Measurements from ENCODE around the gene TLR1. TPM values are rescaled to one million over a fixed set of nuclear protein-coding genes. Genes with fewer than 3 reads are reported as not detected.
"Not testable (repeated sequence)": the region's sequence is repeated elsewhere in the genome, so short reads cannot be mapped to it uniquely, and the experiment has no call there.

Gene TLR1
- total RNA-seq, 4 donors from 2014 or later: 2.5 to 11.3 (median 10.3) TPM

DNA sequence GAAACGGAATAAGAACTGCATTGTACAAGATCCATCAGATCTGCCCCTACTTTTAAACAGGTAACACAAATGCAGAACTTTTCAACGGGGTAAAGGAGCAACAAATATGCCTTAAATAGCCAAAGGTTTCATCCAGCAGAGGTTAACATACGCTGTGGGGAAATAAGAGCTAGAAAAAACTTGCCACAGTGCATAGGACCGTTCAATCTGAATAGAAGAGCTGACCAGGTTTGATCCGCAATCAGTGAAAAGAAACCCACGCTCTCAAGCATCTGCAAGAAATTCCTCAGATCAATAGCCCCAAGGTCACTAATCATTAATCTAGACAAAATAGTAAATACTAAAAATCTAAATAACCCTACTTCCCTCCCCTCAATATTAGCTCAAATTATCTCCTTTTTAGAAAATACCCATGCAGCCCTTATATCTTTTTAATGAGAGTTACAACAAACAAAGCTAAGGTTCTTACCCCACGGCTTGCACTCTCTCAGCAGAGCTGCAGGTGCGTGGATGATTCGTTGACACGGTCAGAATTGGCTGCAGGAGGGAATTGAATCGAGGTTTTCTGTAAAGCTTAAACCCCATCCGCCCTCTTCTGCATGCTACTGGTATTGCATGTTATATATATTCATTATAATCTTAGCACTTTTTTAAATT lies 22.0 kb downstream of the TLR1 start, which contains the start of gene TLR10:
TSS of gene TLR10 (minus strand) at position 539 of the 657 bp plus-strand sequence. CDS start 7,400 bp downstream, outside the sequence.
- H3K27me3 ChIP-seq: no peaks in the 10 kb centered on the region
- no peaks in the 10 kb centered on the region for H3K36me3 ChIP-seq
- TF ChIP-seq, protein P1, sequence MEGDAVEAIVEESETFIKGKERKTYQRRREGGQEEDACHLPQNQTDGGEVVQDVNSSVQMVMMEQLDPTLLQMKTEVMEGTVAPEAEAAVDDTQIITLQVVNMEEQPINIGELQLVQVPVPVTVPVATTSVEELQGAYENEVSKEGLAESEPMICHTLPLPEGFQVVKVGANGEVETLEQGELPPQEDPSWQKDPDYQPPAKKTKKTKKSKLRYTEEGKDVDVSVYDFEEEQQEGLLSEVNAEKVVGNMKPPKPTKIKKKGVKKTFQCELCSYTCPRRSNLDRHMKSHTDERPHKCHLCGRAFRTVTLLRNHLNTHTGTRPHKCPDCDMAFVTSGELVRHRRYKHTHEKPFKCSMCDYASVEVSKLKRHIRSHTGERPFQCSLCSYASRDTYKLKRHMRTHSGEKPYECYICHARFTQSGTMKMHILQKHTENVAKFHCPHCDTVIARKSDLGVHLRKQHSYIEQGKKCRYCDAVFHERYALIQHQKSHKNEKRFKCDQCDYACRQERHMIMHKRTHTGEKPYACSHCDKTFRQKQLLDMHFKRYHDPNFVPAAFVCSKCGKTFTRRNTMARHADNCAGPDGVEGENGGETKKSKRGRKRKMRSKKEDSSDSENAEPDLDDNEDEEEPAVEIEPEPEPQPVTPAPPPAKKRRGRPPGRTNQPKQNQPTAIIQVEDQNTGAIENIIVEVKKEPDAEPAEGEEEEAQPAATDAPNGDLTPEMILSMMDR (IDR thresholded peaks at IDR 0.05): peak; percentile 67 to 82 (median 68)
- no peak for TF ChIP-seq POLR2A (IDR thresholded peaks at IDR 0.05)
- DNase-seq: peak; percentile 11
- WGBS, 2 donors: 34 to 35% methylated on average over 12 of the region's 12 CpGs
- H3K4me1 ChIP-seq: peaks cover 0 to 3% (median 0%) of the 10 kb centered on the region in 3 donors
- H3K9me3 ChIP-seq: no peaks in the 10 kb centered on the region
- intact Hi-C loops (cut with DNase I): no loop called here
- H3K27ac ChIP-seq: no peak within 1 kb of the TSS
- peak within 1 kb of the TSS in 1 of 4 donors; percentile 14 for H3K4me3 ChIP-seq

- TF ChIP-seq POLR2A (IDR thresholded peaks at IDR 0.05): no peak
- TF ChIP-seq, protein P1 (IDR thresholded peaks at IDR 0.05): no peak
- intact Hi-C loops (cut with DNase I): no loop called here
Measured at GRCh38 chr4:38781854-38782261, 22.7 kb downstream of the TLR1 start.

GRCh38 chr4:38780833-38781484 lies 23.6 kb downstream of the TLR1 start:
- TF ChIP-seq, protein P1 (IDR thresholded peaks at IDR 0.05): no peak
- no peak for TF ChIP-seq POLR2A (IDR thresholded peaks at IDR 0.05)
- no peak for DNase-seq
- H3K27ac ChIP-seq: no peak overlapping the region
- peaks cover 0 to 7% (median 0%) of the 10 kb centered on the region in 3 donors for H3K4me1 ChIP-seq
- H3K9me3 ChIP-seq: no peaks in the 10 kb centered on the region
- no peaks in the 10 kb centered on the region for H3K27me3 ChIP-seq
- H3K4me3 ChIP-seq: no peak overlapping the region
- intact Hi-C loops (cut with DNase I): no loop called here
- H3K36me3 ChIP-seq: no peaks in the 10 kb centered on the region
- WGBS, 2 donors: 91% methylated on average over 4 of the region's 4 CpGs

More at GRCh38 chr4:38781854-38782261, 22.7 kb downstream of the TLR1 start:
- Histone ChIP-seq H3K4me1 (peaks cover 0 to 3% (median 0%) of the 10 kb centered on the region in 3 donors), H3K27me3 (no peaks in the 10 kb centered on the region), H3K9me3 (no peaks in the 10 kb centered on the region), H3K27ac (no peak overlapping the region), H3K4me3 (no peak overlapping the region), H3K36me3 (no peaks in the 10 kb centered on the region)
- 88 to 89% methylated on average over 4 of the region's 4 CpGs for WGBS, 2 donors
- DNase-seq: no peak

GRCh38 chr4:38779790-38780189 lies 24.8 kb downstream of the TLR1 start:
- Histone ChIP-seq H3K4me1 (peaks cover 0 to 7% (median 0%) of the 10 kb centered on the region in 3 donors), H3K27ac (no peak overlapping the region), H3K27me3 (no peaks in the 10 kb centered on the region), H3K4me3 (no peak overlapping the region), H3K9me3 (no peaks in the 10 kb centered on the region), H3K36me3 (no peaks in the 10 kb centered on the region)
- intact Hi-C loops (cut with DNase I): no loop called here
- TF ChIP-seq, protein P1 (IDR thresholded peaks at IDR 0.05): no peak
- TF ChIP-seq POLR2A (IDR thresholded peaks at IDR 0.05): no peak
- DNase-seq: no peak
- WGBS, 2 donors: 74 to 81% methylated on average over 3 to 5 of the region's 5 CpGs

GRCh38 chr4:38777925-38778324 lies 26.7 kb downstream of the TLR1 start:
- 68 to 78% methylated on average over 1 to 2 of the region's 2 CpGs for WGBS, 2 donors
- intact Hi-C loops (cut with DNase I); H3K27ac ChIP-seq; H3K9me3 ChIP-seq; H3K36me3 ChIP-seq; H3K27me3 ChIP-seq; H3K4me3 ChIP-seq; DNase-seq; H3K4me1 ChIP-seq: not testable (repeated sequence)

Measured in esophagus squamous epithelium (tissue), 5 donors.